RPMI8226 (cell line): ENCODE measurements around the gene GMIP.
"Not testable (repeated sequence)": the region's sequence is repeated elsewhere in the genome, so short reads cannot be mapped to it uniquely, and the experiment has no call there.

Source experiments
- DNase-seq: peaks from one replicate; pipeline ENCODE4 v3.0.0-alpha.2; 2015

GMIP gene

GRCh38 chr19:19643158-19644053 lies at the start of gene GMIP:
Gene GMIP, minus strand, starts transcription at chr19:19643657. Its CDS starts 128 bp downstream, at chr19:19643529.
- peak; percentile 86 for DNase-seq

GRCh38 chr19:19691683-19692082 lies 48.2 kb upstream of the GMIP start:
- DNase-seq: no peak

GRCh38 chr19:19689023-19689422 lies 45.6 kb upstream of the GMIP start:
- DNase-seq: not testable (repeated sequence)

GRCh38 chr19:19687090-19687489 lies 43.6 kb upstream of the GMIP start:
- DNase-seq: peak; percentile 24

GRCh38 chr19:19686580-19686979 lies 43.1 kb upstream of the GMIP start:
- DNase-seq: no peak

GRCh38 chr19:19686119-19686518 lies 42.7 kb upstream of the GMIP start:
- not testable (repeated sequence) for DNase-seq

GRCh38 chr19:19679176-19680073 lies 36.0 kb upstream of the GMIP start:
- DNase-seq: no peak

GRCh38 chr19:19677579-19677978 lies 34.1 kb upstream of the GMIP start:
- DNase-seq: no peak

- no peak for DNase-seq
Observed at GRCh38 chr19:19674315-19674714, 30.9 kb upstream of the GMIP start.

GRCh38 chr19:19672816-19673215 lies 29.4 kb upstream of the GMIP start:
- DNase-seq: no peak

GRCh38 chr19:19670070-19670551 lies 26.7 kb upstream of the GMIP start:
- no peak for DNase-seq

- DNase-seq: peak; percentile 98
Observed at GRCh38 chr19:19668230-19669012, 25.0 kb upstream of the GMIP start, which contains the start of gene ZNF101. Gene ZNF101, plus strand, starts transcription at chr19:19668839. Its CDS starts 125 bp downstream, at chr19:19668964.

- not testable (repeated sequence) for DNase-seq
Observed at GRCh38 chr19:19665420-19665948, 22.0 kb upstream of the GMIP start.

GRCh38 chr19:19663256-19664120 lies 20.0 kb upstream of the GMIP start, which contains the start of gene ATP13A1:
Gene ATP13A1, minus strand, starts transcription at chr19:19663676. Its CDS starts 10 bp downstream, at chr19:19663666.
- peak; percentile 96 for DNase-seq

GRCh38 chr19:19662871-19663255 lies 19.4 kb upstream of the GMIP start:
- DNase-seq: no peak

GRCh38 chr19:19662344-19662743 lies 18.9 kb upstream of the GMIP start:
- no peak for DNase-seq

GRCh38 chr19:19661675-19662251 lies 18.3 kb upstream of the GMIP start:
- peak; percentile 58 for DNase-seq

GRCh38 chr19:19661141-19661674 lies 17.8 kb upstream of the GMIP start:
- DNase-seq: no peak

GRCh38 chr19:19659646-19660245 lies 16.3 kb upstream of the GMIP start:
- DNase-seq: no peak

- DNase-seq: no peak
Observed at GRCh38 chr19:19657397-19657783, 13.9 kb upstream of the GMIP start.
